GM12878 (cell line): Measurements from ENCODE around the gene ZNF436. TPM values are rescaled to one million over a fixed set of nuclear protein-coding genes. Genes with fewer than 3 reads are reported as not detected.

Source experiments
- ATAC-seq: fragments of 200-7000 bp; cut with Tn5 transposase; 3 replicates; pipeline ENCODE4 v1.9.1; 2020; ENCODE audit warnings: mild to moderate bottlenecking, moderate library complexity
- BruUV-seq: library from RNA; stranded (reverse); fragments of 400-500 nt; replicated peaks from 2 replicates; lab custom pipeline; 2021; lab: Mats Ljungman, UMichigan
- CTCF ChIA-PET: fragments of 300-600 bp; sonication (Branson Sonifier 250); formaldehyde crosslinking; extraction: SDS; loops from one replicate; lab custom pipeline; 2021; ENCODE audit warnings: inconsistent platforms; lab: Yijun Ruan, JAX
- POLR2A ChIA-PET: fragments of 350-600 bp; formaldehyde crosslinking; extraction: SDS; loops from one replicate; lab custom pipeline; 2021; ENCODE audit warnings: inconsistent platforms; lab: Charles Lee
- RAD21 ChIA-PET: fragments of 300-600 bp; sonication (Branson Sonifier 250); formaldehyde crosslinking; loops from one replicate; lab custom pipeline; 2023; ENCODE audit warnings: antibody characterized with exemption; ENCODE audit not compliant: unreplicated experiment; lab: Charles Lee
- SMC1A ChIA-PET: fragments of 300-600 bp; sonication (Branson Sonifier 250); formaldehyde crosslinking; loops from one replicate; lab custom pipeline; 2023; ENCODE audit not compliant: unreplicated experiment, uncharacterized antibody; lab: Charles Lee
- DNase-seq: peaks from one replicate; pipeline ENCODE4 v3.0.0-alpha.2; 2011; ENCODE audit warnings: low read depth, low spot score
- FAIRE-seq: peaks from 3 replicates; lab custom pipeline; 2011; peaks lifted over from hg19 to GRCh38; lab: Jason Lieb, UNC
- H2AFZ ChIP-seq: 2 replicates; pipeline ENCODE4 v1.6.0; 2011; ENCODE audit warnings: low read depth, low read length, control low read depth; ENCODE audit not compliant: control insufficient read depth
- H3K27ac ChIP-seq: 2 replicates; pipeline ENCODE4 v1.5.1; 2011; ENCODE audit warnings: control low read depth; ENCODE audit not compliant: control insufficient read depth, insufficient read depth
- H3K27me3 ChIP-seq, 2 experiments: replicated peaks in 1 of 2; 2 replicates each; pipeline versions ENCODE4 v1.6.0 to v1.6.1; 2011; ENCODE audit warnings: low read length in 1 of 2; ENCODE audit not compliant: control insufficient read depth in 2 of 2, insufficient read depth in 2 of 2
- H3K36me3 ChIP-seq, 2 experiments: 2 replicates each; pipeline ENCODE4 v1.5.1; 2011; ENCODE audit warnings: low read length in 1 of 2; ENCODE audit not compliant: control insufficient read depth in 2 of 2, insufficient read depth in 2 of 2
- H3K4me1 ChIP-seq: 2 replicates; pipeline ENCODE4 v1.6.1; 2011; ENCODE audit warnings: mild to moderate bottlenecking, low read length, moderate library complexity, mixed read lengths; ENCODE audit not compliant: control insufficient read depth, insufficient read depth
- H3K4me2 ChIP-seq: 2 replicates; pipeline ENCODE4 v1.6.0; 2011; ENCODE audit warnings: control low read depth; ENCODE audit not compliant: control insufficient read depth, insufficient read depth
- H3K4me3 ChIP-seq: fragments of 200-600 bp; sonication (generic); 2 replicates; pipeline ENCODE4 v1.5.1; 2016
- H3K79me2 ChIP-seq: 2 replicates; pipeline ENCODE4 v1.6.0; 2011; ENCODE audit warnings: low read length; ENCODE audit not compliant: control insufficient read depth, insufficient read depth
- H3K9ac ChIP-seq: 2 replicates; pipeline ENCODE4 v1.8.0; 2011; ENCODE audit warnings: low read length, control low read depth, mixed read lengths; ENCODE audit not compliant: control insufficient read depth, insufficient read depth
- H3K9me3 ChIP-seq: replicated peaks from 3 replicates; pipeline ENCODE4 v1.5.1; 2011; ENCODE audit warnings: mild to moderate bottlenecking, low read length; ENCODE audit not compliant: control insufficient read depth, insufficient read depth
- H4K20me1 ChIP-seq: 2 replicates; pipeline ENCODE4 v1.6.0; 2011; ENCODE audit not compliant: control insufficient read depth, insufficient read depth
- HDAC6 ChIP-seq: fragments of 200-600 bp; sonication (generic); IDR thresholded peaks from one replicate; pipeline ENCODE4 v1.8.0; 2017; ENCODE audit warnings: antibody characterized with exemption; ENCODE audit not compliant: unreplicated experiment
- NFXL1 ChIP-seq: fragments of 450-650 bp; IDR thresholded peaks from 2 replicates; pipeline ENCODE4 v1.6.1; 2017; ENCODE audit warnings: antibody characterized with exemption, mild to moderate bottlenecking, borderline replicate concordance
- NFYB ChIP-seq: IDR thresholded peaks from 2 replicates; pipeline ENCODE4 v1.6.1; 2011; ENCODE audit warnings: low read depth, mild to moderate bottlenecking, low read length, improper control_type of control experiment, moderate library complexity; ENCODE audit not compliant: insufficient read depth
- NR2C2 ChIP-seq: IDR thresholded peaks from 2 replicates; pipeline ENCODE4 v1.6.1; 2011; ENCODE audit warnings: borderline replicate concordance, low read depth; ENCODE audit not compliant: control insufficient read depth, insufficient read length
- ZBED1 ChIP-seq: IDR thresholded peaks from 2 replicates; pipeline ENCODE4 v1.6.1; 2016; ENCODE audit warnings: borderline replicate concordance
- ZNF384 ChIP-seq: IDR thresholded peaks from 2 replicates; pipeline ENCODE4 v1.6.1; 2012; ENCODE audit warnings: low read depth, mild to moderate bottlenecking, low read length, improper control_type of control experiment, borderline replicate concordance
- WGBS: methylation state at CpG from one replicate; pipeline ENCODE4 v1.1.6; 2016; ENCODE audit warnings: low lambda C conversion rate; ENCODE audit not compliant: insufficient replicate concordance, insufficient coverage; ENCODE audit errors: missing lambda C conversion rate; 5-methylcytosine and 5-hydroxymethylcytosine counted together
- in situ Hi-C: fragments of 300-500 bp; cut with MboI; formaldehyde crosslinking; loops from 9 replicates; pipeline ENCODE4 v1.14.3; 2018; ENCODE audit warnings: mixed read lengths
- intact Hi-C: fragments of 100-400 bp; cut with micrococcal nuclease; formaldehyde crosslinking; loops from one replicate; pipeline ENCODE4 v1.14.2; 2022; ENCODE audit not compliant: unreplicated experiment
- polyA plus RNA-seq, 11 experiments: library from polyadenylated mRNA; depleted of rRNA in 4 of 11; unstranded in 6 of 11; stranded (reverse) in 5 of 11; fragments of >200 nt; fragmentation: Nextera tagmentation in 4 of 11; fragmentation: Illumina TruSeq in 1 of 11; extraction: Ambion mirVana in 4 of 11; extraction: Trizol in 1 of 11; gene quantifications; 1 replicate in 1 of 11; 2 replicates in 10 of 11; pipeline versions ENCODE4 v1.2.1 to v1.2.3, GENCODE V29; 2011 to 2016; ENCODE audit warnings: inconsistent platforms in 2 of 11, missing spikeins in 2 of 11, low read depth in 1 of 11
- total RNA-seq, 4 experiments: library from RNA; depleted of rRNA in 3 of 4; stranded (reverse); fragments of >200 nt in 3 of 4; fragmentation: Illumina TruSeq in 1 of 4; extraction: Trizol in 1 of 4; gene quantifications; 2 replicates each; pipeline versions ENCODE4 v1.2.1 to v1.2.3, GENCODE V29; 2013 to 2021
- TF ChIP-seq, protein P1 (sequence below): fragments of 450-650 bp; formaldehyde crosslinking; IDR thresholded peaks from 2 replicates; pipeline ENCODE4 v1.4.0; 2020; ENCODE audit warnings: mild to moderate bottlenecking, moderate library complexity
- TF ChIP-seq, protein P2 (sequence below): fragments of 450-650 bp; IDR thresholded peaks from 2 replicates; pipeline ENCODE4 v1.6.1; 2017; ENCODE audit warnings: mild to moderate bottlenecking, moderate library complexity
- TF ChIP-seq, protein P3 (sequence below): IDR thresholded peaks from 2 replicates; pipeline ENCODE4 v1.6.1; 2012; ENCODE audit warnings: low read depth, low read length, improper control_type of control experiment
- TF ChIP-seq, protein P4 (sequence below): fragments of 450-650 bp; IDR thresholded peaks from 2 replicates; pipeline ENCODE4 v1.6.1; 2017; ENCODE audit warnings: mild to moderate bottlenecking, low read depth, inconsistent platforms; ENCODE audit not compliant: poor library complexity, severe bottlenecking
- TF ChIP-seq, protein P5 (sequence below): fragments of 450-650 bp; IDR thresholded peaks from 2 replicates; pipeline ENCODE4 v1.6.1; 2017; ENCODE audit warnings: low read depth, mild to moderate bottlenecking, moderate library complexity

Gene ZNF436
- total and polyA plus RNA-seq, 10 of the 15 experiments (the other 5 are each of a cell fraction or from before 2014, with no cell fraction given), result 0.85 to 4.7 (median 3.0) TPM

DNA sequence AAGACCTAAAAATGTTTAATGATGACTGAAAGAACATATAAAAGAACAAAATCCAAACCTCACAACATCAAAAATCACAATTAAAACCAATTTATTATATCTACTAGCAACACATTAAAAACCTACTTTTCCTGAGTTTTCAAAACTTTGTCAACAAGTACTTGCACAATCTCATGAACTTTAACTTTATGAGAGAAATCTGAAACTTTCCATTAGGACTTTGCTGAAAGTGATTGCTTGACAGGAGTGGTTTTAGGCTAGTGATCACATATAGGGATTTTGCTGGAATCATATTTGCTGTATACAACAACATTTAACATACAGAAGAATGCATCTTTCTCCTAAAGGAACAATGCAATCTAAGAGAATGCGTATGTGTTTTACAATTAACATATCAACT lies 38.8 kb downstream of the ZNF436 start:
- intact Hi-C loops (no loop called here), in situ Hi-C loops (no loop called here)
- no peak for ATAC-seq
- no peaks in the 10 kb centered on the region for H3K4me1 ChIP-seq
- POLR2A ChIA-PET, result interaction anchor here (0.8 to 0.9 kb wide), 2 partner anchors 13 kb away, joined by 3 read pairs; partner anchors contain the start of gene HNRNPR
- RAD21 ChIA-PET, result no interaction called here
- no peak overlapping the region for H3K27ac ChIP-seq
- H3K27me3 ChIP-seq, result no peaks in the 10 kb centered on the region
- no TSS peak for BruUV-seq
- H4K20me1 ChIP-seq, result no peaks in the 10 kb centered on the region
- no peak overlapping the region for H3K9ac ChIP-seq
- no peak overlapping the region for H3K4me3 ChIP-seq
- CTCF ChIA-PET, result interaction anchor here (2.5 kb wide), 1 partner anchor 8 kb away, joined by 9 read pairs; no protein-coding TSS in a partner anchor
- FAIRE-seq, result no peak
- peaks cover 14% of the 10 kb centered on the region for H3K79me2 ChIP-seq
- no peak overlapping the region for H3K4me2 ChIP-seq
- no peak overlapping the region for H2AFZ ChIP-seq
- SMC1A ChIA-PET, result interaction anchor here (1.7 kb wide), 1 partner anchor 26 kb away, joined by 4 read pairs; no protein-coding TSS in a partner anchor
- no peaks in the 10 kb centered on the region for H3K9me3 ChIP-seq
- peaks cover 7 to 63% of the 10 kb centered on the region in 2 experiments for H3K36me3 ChIP-seq
- 96% methylated on average over 1 of the region's 1 CpG for WGBS
- no peak for DNase-seq
- TF ChIP-seq NR2C2 (no peak), HDAC6 (no peak), NFYB (no peak), ZNF384 (no peak), NFXL1 (no peak), ZBED1 (no peak)
- TF ChIP-seq, protein P1, sequence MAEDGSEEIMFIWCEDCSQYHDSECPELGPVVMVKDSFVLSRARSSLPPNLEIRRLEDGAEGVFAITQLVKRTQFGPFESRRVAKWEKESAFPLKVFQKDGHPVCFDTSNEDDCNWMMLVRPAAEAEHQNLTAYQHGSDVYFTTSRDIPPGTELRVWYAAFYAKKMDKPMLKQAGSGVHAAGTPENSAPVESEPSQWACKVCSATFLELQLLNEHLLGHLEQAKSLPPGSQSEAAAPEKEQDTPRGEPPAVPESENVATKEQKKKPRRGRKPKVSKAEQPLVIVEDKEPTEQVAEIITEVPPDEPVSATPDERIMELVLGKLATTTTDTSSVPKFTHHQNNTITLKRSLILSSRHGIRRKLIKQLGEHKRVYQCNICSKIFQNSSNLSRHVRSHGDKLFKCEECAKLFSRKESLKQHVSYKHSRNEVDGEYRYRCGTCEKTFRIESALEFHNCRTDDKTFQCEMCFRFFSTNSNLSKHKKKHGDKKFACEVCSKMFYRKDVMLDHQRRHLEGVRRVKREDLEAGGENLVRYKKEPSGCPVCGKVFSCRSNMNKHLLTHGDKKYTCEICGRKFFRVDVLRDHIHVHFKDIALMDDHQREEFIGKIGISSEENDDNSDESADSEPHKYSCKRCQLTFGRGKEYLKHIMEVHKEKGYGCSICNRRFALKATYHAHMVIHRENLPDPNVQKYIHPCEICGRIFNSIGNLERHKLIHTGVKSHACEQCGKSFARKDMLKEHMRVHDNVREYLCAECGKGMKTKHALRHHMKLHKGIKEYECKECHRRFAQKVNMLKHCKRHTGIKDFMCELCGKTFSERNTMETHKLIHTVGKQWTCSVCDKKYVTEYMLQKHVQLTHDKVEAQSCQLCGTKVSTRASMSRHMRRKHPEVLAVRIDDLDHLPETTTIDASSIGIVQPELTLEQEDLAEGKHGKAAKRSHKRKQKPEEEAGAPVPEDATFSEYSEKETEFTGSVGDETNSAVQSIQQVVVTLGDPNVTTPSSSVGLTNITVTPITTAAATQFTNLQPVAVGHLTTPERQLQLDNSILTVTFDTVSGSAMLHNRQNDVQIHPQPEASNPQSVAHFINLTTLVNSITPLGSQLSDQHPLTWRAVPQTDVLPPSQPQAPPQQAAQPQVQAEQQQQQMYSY, result no peak
- TF ChIP-seq, protein P2, sequence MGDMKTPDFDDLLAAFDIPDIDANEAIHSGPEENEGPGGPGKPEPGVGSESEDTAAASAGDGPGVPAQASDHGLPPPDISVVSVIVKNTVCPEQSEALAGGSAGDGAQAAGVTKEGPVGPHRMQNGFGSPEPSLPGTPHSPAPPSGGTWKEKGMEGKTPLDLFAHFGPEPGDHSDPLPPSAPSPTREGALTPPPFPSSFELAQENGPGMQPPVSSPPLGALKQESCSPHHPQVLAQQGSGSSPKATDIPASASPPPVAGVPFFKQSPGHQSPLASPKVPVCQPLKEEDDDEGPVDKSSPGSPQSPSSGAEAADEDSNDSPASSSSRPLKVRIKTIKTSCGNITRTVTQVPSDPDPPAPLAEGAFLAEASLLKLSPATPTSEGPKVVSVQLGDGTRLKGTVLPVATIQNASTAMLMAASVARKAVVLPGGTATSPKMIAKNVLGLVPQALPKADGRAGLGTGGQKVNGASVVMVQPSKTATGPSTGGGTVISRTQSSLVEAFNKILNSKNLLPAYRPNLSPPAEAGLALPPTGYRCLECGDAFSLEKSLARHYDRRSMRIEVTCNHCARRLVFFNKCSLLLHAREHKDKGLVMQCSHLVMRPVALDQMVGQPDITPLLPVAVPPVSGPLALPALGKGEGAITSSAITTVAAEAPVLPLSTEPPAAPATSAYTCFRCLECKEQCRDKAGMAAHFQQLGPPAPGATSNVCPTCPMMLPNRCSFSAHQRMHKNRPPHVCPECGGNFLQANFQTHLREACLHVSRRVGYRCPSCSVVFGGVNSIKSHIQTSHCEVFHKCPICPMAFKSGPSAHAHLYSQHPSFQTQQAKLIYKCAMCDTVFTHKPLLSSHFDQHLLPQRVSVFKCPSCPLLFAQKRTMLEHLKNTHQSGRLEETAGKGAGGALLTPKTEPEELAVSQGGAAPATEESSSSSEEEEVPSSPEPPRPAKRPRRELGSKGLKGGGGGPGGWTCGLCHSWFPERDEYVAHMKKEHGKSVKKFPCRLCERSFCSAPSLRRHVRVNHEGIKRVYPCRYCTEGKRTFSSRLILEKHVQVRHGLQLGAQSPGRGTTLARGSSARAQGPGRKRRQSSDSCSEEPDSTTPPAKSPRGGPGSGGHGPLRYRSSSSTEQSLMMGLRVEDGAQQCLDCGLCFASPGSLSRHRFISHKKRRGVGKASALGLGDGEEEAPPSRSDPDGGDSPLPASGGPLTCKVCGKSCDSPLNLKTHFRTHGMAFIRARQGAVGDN, result no peak
- TF ChIP-seq, protein P3, sequence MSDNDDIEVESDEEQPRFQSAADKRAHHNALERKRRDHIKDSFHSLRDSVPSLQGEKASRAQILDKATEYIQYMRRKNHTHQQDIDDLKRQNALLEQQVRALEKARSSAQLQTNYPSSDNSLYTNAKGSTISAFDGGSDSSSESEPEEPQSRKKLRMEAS, result no peak
- TF ChIP-seq, protein P4, sequence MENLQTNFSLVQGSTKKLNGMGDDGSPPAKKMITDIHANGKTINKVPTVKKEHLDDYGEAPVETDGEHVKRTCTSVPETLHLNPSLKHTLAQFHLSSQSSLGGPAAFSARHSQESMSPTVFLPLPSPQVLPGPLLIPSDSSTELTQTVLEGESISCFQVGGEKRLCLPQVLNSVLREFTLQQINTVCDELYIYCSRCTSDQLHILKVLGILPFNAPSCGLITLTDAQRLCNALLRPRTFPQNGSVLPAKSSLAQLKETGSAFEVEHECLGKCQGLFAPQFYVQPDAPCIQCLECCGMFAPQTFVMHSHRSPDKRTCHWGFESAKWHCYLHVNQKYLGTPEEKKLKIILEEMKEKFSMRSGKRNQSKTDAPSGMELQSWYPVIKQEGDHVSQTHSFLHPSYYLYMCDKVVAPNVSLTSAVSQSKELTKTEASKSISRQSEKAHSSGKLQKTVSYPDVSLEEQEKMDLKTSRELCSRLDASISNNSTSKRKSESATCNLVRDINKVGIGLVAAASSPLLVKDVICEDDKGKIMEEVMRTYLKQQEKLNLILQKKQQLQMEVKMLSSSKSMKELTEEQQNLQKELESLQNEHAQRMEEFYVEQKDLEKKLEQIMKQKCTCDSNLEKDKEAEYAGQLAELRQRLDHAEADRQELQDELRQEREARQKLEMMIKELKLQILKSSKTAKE, result no peak
- TF ChIP-seq, protein P5, sequence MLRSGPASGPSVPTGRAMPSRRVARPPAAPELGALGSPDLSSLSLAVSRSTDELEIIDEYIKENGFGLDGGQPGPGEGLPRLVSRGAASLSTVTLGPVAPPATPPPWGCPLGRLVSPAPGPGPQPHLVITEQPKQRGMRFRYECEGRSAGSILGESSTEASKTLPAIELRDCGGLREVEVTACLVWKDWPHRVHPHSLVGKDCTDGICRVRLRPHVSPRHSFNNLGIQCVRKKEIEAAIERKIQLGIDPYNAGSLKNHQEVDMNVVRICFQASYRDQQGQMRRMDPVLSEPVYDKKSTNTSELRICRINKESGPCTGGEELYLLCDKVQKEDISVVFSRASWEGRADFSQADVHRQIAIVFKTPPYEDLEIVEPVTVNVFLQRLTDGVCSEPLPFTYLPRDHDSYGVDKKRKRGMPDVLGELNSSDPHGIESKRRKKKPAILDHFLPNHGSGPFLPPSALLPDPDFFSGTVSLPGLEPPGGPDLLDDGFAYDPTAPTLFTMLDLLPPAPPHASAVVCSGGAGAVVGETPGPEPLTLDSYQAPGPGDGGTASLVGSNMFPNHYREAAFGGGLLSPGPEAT, result no peak
